Activated naive CD8-positive, alpha-beta T cell (primary cell): Measurements from ENCODE around the gene WNK1.
A peak's percentile ranks its signal among the peaks of the same experiment; 100 is the strongest.
"Not testable (repeated sequence)": the region's sequence is repeated elsewhere in the genome, so short reads cannot be mapped to it uniquely, and the experiment has no call there.

Experiments
- H3K27ac Mint-ChIP-seq: one replicate; pipeline ENCODE4 v1.8.0; 2021; ENCODE audit warnings: mixed read lengths
- H3K27me3 Mint-ChIP-seq: one replicate; pipeline ENCODE4 v1.8.0; 2021; ENCODE audit warnings: mixed read lengths
- H3K36me3 Mint-ChIP-seq: one replicate; pipeline ENCODE4 v1.8.0; 2021; ENCODE audit warnings: mixed read lengths
- H3K4me1 Mint-ChIP-seq: one replicate; pipeline ENCODE4 v1.8.0; 2021; ENCODE audit warnings: low read depth, mixed read lengths
- H3K4me3 Mint-ChIP-seq: one replicate; pipeline ENCODE4 v1.8.0; 2021; ENCODE audit warnings: mild to moderate bottlenecking, mixed read lengths
- H3K9me3 Mint-ChIP-seq: one replicate; pipeline ENCODE4 v1.8.0; 2021; ENCODE audit warnings: low read depth, mixed read lengths

The WNK1 gene

DNA sequence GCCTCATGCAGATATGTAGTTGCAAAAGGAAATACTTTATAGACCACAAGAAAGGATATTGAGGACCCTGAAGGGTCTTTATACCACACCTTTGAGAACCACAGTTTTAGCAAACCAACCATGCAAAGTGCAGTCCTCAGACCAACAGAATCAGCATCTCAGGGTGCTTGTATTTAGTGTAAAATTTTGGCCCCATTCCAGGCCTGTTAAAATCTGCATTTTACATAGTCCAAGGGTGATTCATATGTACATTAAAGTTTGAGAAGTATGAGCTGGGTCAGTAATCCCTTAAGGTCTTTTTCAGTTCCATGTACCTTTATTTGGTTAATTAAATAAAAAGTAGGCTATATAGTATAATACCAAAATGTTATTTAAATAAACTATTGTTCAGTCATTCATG is 91.2 kb downstream of the WNK1 start:
- Mint-ChIP-seq H3K4me3 (no peak overlapping the region), H3K36me3 (peaks cover 10% of the 10 kb centered on the region), H3K27ac (no peak overlapping the region), H3K4me1 (peaks cover 45% of the 10 kb centered on the region), H3K27me3 (no peaks in the 10 kb centered on the region), H3K9me3 (no peaks in the 10 kb centered on the region)

DNA sequence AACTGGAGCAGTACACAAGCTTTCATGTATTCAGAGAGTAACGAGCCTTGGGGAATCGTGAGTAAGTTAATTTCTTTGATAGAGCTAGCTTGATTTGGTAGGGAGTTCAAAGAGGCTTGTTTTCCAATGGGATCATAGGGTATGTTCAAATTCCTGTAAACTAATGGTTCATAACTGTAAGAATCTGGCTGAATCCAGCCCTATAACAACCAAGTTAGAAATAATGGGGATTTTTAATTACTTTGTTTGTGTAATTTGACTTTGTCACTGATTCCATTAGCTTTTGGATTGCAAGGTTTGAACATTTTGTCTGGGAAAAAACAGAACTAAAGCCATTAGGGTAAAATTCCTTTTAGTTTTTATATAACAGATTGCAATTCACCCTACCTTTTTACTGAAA is 94.0 kb downstream of the WNK1 start:
- no peak overlapping the region for H3K27ac Mint-ChIP-seq
- peaks cover 54% of the 10 kb centered on the region for H3K4me1 Mint-ChIP-seq
- no peaks in the 10 kb centered on the region for H3K27me3 Mint-ChIP-seq
- H3K9me3 Mint-ChIP-seq: peaks cover 4% of the 10 kb centered on the region
- H3K36me3 Mint-ChIP-seq: peaks cover 10% of the 10 kb centered on the region
- no peak overlapping the region for H3K4me3 Mint-ChIP-seq

DNA sequence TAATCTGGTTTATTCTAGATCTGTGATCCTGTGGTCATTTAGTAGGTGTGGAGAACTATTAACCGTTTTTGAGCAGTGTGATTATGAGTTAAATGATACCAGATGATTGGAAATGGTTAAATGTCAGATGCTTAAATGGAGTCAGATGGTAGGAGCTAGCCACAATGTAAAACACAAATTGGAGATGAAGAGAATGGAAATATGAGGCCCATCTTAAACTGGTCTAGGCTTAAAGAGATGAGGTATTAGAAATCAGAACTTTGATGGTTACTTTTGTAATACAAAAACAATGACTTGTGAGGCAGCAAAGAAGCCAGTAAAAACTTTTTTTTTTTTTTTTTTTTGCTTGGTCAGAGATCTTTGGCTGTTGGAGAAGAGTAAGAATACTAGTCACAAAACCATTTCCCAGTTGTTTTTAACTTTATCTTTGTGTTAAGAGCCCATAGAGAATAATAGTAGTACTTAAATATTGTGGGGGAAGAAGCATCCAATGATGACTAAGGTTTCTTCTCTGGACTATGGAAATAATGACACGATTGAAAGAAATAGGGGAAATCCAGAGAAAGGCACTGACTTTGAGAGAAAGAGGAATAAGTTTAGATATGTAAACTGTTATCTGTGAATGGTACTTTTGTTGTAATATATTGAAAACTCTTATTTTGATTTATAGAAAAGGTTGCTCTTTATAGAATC is 95.9 kb downstream of the WNK1 start:
- Mint-ChIP-seq H3K4me3 (peak overlapping the region; percentile 51), H3K27ac (peak overlapping the region; percentile 92), H3K9me3 (peaks cover 4% of the 10 kb centered on the region), H3K36me3 (peaks cover 10% of the 10 kb centered on the region), H3K4me1 (peaks cover 65% of the 10 kb centered on the region), H3K27me3 (no peaks in the 10 kb centered on the region)

DNA sequence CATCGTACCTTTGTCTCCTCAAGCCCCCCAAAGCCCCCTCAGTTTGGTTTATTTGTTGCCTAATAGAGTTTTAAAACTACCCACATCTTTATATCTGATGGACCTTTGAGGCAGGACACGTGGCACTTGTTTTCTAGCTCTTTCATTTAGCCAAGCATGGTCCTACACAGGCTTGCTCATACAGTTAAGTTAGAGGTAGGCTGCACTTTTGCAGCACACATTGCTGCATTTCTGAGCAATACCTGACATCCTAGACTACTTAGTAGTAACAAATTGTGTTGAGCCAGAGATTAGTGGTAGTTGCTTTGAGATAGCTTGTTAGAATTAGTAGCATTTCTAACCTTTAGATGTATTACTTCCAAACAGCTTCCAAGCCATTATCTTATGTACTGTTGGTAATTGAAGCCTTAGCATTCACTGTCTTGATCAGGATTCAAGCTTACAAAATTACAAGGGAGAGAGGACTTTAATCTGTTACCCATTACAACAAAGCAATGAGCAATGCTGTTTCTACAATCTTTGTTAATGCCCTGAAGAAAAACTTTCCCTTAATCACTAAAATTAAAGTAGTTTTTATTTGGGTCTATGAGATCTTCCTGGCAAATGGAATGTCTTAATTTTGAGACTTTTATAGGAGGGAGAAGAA is 96.6 kb downstream of the WNK1 start:
- peak overlapping the region; percentile 30 for H3K4me3 Mint-ChIP-seq
- H3K9me3 Mint-ChIP-seq: peaks cover 4% of the 10 kb centered on the region
- H3K36me3 Mint-ChIP-seq: peaks cover 10% of the 10 kb centered on the region
- H3K27me3 Mint-ChIP-seq: no peaks in the 10 kb centered on the region
- H3K27ac Mint-ChIP-seq: peak overlapping the region; percentile 92
- H3K4me1 Mint-ChIP-seq: peaks cover 61% of the 10 kb centered on the region

DNA sequence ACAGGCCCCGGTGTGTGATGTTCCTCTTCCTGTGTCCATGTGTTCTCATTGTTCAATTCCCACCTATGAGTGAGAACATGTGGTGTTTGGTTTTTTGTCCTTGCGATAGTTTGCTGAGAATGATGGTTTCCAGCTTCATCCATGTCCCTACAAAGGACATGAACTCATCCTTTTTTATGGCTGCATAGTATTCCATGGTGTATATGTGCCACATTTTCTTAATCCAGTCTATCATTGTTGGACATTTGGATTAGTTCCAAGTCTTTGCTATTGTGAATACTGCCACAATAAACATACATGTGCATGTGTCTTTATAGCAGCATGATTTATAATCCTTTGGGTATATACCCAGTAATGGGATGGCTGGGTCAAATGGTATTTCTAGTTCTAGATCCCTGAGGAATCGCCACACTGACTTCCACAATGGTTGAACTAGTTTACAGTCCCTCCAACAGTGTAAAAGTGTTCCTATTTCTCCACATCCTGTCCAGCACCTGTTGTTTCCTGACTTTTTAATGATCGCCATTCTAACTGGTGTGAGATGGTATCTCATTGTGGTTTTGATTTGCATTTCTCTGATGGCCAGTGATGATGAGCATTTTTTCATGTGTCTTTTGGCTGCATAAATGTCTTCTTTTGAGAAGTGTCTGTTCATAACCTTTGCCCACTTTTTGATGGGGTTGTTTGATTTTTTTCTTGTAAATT is 97.5 kb downstream of the WNK1 start:
- H3K27me3 Mint-ChIP-seq, H3K9me3 Mint-ChIP-seq, H3K4me3 Mint-ChIP-seq: not testable (repeated sequence)
- H3K27ac Mint-ChIP-seq: peak overlapping the region; percentile 92
- peaks cover 64% of the 10 kb centered on the region for H3K4me1 Mint-ChIP-seq
- peaks cover 10% of the 10 kb centered on the region for H3K36me3 Mint-ChIP-seq

DNA sequence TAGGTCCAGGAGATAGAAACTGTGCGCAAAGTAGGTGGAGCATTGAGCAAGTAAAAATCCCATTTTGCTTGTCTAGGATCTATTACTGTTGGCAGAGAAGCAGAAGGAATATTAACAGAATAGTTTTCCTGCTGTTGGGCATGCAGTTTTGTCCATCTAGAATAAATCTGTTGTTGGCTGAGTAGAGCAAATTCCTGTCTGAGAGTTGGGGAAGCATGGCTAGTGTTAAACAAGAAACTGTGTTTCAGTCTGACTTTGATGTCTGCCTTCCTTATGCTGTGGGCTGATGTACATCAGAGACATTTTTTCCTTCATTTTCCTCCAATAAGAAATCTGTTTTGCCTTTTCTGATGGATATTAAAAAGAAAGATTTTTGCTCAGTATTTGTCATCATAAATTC is 99.0 kb downstream of the WNK1 start:
- Mint-ChIP-seq H3K9me3 (peaks cover 4% of the 10 kb centered on the region), H3K27ac (peak overlapping the region; percentile 41), H3K27me3 (no peaks in the 10 kb centered on the region), H3K4me3 (peak overlapping the region; percentile 44), H3K36me3 (peaks cover 8% of the 10 kb centered on the region), H3K4me1 (peaks cover 62% of the 10 kb centered on the region)

DNA sequence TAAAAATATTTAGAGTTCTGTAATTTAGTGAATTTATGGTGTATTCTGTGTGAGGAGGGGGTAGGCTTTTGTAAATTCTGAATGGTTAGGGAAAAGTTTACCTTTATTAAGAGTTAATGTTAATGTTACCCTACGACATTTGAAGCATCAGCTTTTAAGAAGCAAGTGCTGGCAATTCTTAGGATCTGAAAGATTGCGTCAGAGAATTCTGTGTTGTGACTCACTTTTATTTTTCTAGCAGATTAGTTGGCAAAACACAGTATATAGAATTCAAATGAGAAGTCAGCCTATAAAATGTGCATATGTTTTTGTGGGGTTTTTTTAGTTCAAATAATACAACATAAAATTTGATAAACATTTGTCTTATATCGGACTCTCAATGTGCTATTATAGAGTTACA is 99.5 kb downstream of the WNK1 start:
- peak overlapping the region; percentile 41 for H3K27ac Mint-ChIP-seq
- peaks cover 4% of the 10 kb centered on the region for H3K9me3 Mint-ChIP-seq
- no peaks in the 10 kb centered on the region for H3K27me3 Mint-ChIP-seq
- H3K4me1 Mint-ChIP-seq: peaks cover 63% of the 10 kb centered on the region
- no peak overlapping the region for H3K4me3 Mint-ChIP-seq
- H3K36me3 Mint-ChIP-seq: peaks cover 8% of the 10 kb centered on the region

DNA sequence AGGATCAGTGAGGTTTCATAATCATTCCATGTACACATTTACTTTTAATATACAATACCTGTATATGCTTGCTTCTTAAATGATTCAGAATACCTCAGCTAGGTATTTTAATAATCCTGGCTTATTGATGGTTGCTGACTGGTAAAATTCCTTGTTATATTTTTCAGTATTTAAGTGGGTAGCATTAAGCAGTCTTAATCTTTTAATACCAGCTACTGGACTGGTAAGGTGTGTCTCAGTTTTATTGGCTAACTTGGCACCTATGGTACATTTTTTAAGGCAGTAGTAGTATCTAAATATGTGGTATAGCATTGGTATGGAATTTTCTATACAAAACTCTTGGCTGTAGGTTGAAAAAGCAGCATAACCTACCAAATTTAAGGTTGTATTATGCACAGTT is 100.5 kb downstream of the WNK1 start:
- peak overlapping the region; percentile 41 for H3K27ac Mint-ChIP-seq
- no peak overlapping the region for H3K4me3 Mint-ChIP-seq
- H3K27me3 Mint-ChIP-seq: no peaks in the 10 kb centered on the region
- peaks cover 8% of the 10 kb centered on the region for H3K36me3 Mint-ChIP-seq
- H3K4me1 Mint-ChIP-seq: peaks cover 61% of the 10 kb centered on the region
- H3K9me3 Mint-ChIP-seq: peaks cover 4% of the 10 kb centered on the region

DNA sequence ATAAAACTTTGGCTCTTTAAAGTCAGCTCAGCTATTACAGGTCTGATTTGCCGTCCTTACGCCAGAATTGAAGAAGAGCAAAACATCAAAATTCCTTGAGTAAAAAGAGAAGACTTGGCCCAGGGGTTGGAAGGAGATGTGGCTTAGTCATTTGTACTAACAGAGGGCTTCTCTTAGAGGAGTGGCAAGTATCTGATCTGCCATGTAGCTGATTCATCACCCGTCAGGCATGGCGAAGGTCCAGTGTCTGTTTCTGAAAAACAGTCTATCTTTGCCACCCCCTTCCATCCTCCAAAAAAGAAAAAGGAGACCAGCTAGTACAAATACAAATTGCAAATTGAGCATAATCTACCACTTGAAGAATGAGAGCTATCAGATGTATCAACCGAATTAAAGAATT is 105.2 kb downstream of the WNK1 start:
- Mint-ChIP-seq H3K36me3 (peaks cover 3% of the 10 kb centered on the region), H3K4me3 (no peak overlapping the region), H3K4me1 (peaks cover 24% of the 10 kb centered on the region), H3K9me3 (no peaks in the 10 kb centered on the region), H3K27me3 (no peaks in the 10 kb centered on the region), H3K27ac (peak overlapping the region; percentile 61)

DNA sequence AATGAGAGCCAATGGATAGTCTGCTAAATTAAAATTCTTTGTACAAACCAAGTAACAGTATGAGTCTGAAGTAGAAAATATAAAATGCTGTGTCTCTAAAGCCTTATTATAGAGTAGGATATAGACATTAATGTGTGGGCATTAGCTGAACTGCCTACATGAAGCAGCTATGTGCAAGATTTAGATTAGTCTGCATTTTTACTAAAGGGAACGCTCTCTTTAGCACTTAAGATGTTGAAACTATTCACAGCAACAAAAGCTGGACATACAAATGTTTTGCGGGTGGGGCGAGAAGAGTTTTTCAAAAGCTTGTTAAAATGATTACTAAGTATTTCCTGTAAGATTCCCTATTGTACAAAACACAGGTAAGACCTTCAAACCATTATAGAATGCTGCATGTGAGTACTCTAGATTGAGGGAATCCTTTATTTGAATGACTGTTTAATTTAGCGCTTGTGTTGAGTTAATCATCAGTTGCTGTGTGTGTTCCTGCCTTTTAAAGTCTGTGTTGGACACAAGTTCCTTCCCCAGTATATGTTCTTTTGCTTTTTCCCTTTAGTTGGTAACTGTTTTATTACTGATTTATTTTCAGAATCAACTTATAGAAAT is 110.0 kb downstream of the WNK1 start:
- Mint-ChIP-seq H3K4me1 (peaks cover 4% of the 10 kb centered on the region), H3K27ac (peak overlapping the region; percentile 42), H3K4me3 (no peak overlapping the region), H3K27me3 (no peaks in the 10 kb centered on the region), H3K9me3 (no peaks in the 10 kb centered on the region), H3K36me3 (peaks cover 12% of the 10 kb centered on the region)

DNA sequence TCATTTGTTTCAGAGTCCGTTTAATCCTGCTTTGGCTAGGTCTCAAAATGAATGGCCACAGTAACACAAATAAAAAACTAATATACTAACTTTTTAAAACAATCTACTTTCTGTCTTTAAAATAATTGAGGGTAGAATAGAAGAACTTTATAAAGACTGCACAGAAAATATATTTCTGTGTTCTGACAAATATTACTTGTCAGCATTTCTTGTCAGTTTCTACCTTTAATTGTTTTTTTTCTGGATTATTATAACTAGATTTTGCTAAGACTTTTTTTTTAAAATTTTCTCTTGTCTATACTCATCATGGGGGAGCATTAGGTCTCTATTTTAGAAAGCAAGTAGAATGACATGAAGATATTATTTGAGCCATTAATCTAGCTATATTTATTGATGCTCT is 110.9 kb downstream of the WNK1 start:
- peaks cover 12% of the 10 kb centered on the region for H3K36me3 Mint-ChIP-seq
- H3K27me3 Mint-ChIP-seq: no peaks in the 10 kb centered on the region
- H3K4me3 Mint-ChIP-seq: no peak overlapping the region
- H3K4me1 Mint-ChIP-seq: peaks cover 2% of the 10 kb centered on the region
- no peak overlapping the region for H3K27ac Mint-ChIP-seq
- no peaks in the 10 kb centered on the region for H3K9me3 Mint-ChIP-seq

DNA sequence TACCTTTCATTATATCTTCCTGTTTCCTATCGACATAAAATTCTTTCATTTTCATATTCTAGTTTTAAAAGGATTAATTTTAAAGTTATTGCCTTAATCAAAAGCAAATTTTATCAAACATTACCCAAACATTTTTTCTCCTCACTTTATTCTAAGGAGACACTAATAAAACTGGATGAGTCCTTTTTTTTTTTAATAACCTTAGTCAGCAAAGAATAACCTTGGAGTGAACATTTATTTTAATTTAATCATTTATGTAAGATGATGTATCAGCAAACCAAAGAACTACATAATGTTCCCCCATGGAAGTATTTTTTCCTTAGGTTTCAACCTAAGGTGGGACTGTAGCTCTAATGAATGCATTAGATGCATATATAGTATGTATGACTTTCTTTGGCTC is 113.2 kb downstream of the WNK1 start:
- H3K9me3 Mint-ChIP-seq: no peaks in the 10 kb centered on the region
- peaks cover 9% of the 10 kb centered on the region for H3K36me3 Mint-ChIP-seq
- peaks cover 12% of the 10 kb centered on the region for H3K4me1 Mint-ChIP-seq
- H3K27ac Mint-ChIP-seq: no peak overlapping the region
- no peak overlapping the region for H3K4me3 Mint-ChIP-seq
- no peaks in the 10 kb centered on the region for H3K27me3 Mint-ChIP-seq

DNA sequence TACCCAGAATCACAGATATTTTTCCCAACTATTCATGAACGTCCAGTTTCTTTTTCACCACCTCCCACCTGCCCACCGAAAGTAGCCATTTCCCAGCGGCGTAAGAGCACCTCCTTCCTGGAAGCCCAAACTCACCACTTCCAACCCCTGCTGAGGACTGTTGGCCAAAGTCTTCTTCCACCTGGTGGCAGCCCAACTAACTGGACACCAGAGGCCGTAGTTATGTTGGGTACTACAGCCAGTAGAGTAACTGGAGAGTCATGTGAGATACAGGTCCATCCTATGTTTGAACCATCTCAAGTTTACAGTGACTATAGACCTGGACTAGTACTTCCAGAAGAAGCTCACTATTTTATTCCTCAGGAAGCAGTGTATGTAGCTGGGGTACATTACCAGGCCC is 115.5 kb downstream of the WNK1 start:
- Mint-ChIP-seq H3K4me3 (no peak overlapping the region), H3K4me1 (peaks cover 13% of the 10 kb centered on the region), H3K36me3 (peaks cover 7% of the 10 kb centered on the region), H3K27me3 (no peaks in the 10 kb centered on the region), H3K9me3 (no peaks in the 10 kb centered on the region), H3K27ac (no peak overlapping the region)

DNA sequence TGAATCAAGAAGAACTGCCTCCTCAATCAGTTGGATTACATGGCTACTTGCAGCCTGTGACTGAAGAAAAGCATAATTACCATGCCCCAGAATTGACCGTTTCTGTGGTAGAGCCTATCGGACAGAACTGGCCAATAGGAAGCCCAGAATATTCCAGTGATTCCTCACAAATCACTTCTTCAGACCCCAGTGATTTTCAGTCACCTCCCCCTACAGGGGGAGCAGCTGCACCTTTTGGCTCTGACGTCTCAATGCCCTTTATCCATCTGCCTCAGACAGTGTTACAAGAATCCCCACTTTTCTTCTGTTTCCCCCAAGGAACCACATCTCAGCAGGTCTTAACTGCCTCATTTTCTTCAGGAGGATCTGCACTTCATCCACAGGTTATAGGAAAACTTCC is 116.3 kb downstream of the WNK1 start:
- Mint-ChIP-seq H3K4me1 (peaks cover 16% of the 10 kb centered on the region), H3K27me3 (no peaks in the 10 kb centered on the region), H3K4me3 (no peak overlapping the region), H3K36me3 (peaks cover 6% of the 10 kb centered on the region), H3K9me3 (no peaks in the 10 kb centered on the region), H3K27ac (no peak overlapping the region)

DNA sequence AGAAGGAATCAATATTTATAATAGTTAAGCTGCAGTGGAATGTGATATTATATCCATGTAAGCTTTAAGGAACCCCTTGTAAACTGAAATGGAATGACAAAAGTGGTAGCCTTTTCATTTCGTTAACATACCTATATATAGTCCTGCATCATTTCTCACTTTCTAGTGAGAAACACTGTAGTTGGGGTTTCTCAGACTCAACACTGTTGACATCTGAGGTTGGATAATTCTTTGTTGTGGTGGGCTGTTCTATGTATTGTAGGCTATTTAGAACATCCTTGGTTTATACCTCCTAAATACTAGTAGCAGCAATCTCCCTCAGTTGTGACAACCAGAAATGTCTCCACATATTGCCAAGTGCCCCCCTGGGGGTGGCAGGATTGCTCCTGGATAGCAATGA is 118.0 kb downstream of the WNK1 start:
- H3K27me3 Mint-ChIP-seq: no peaks in the 10 kb centered on the region
- no peaks in the 10 kb centered on the region for H3K36me3 Mint-ChIP-seq
- H3K9me3 Mint-ChIP-seq: no peaks in the 10 kb centered on the region
- peak overlapping the region; percentile 24 for H3K27ac Mint-ChIP-seq
- H3K4me1 Mint-ChIP-seq: peaks cover 17% of the 10 kb centered on the region
- no peak overlapping the region for H3K4me3 Mint-ChIP-seq
